ENCODE measurements around the gene P3H4.

P3H4 gene

DNA sequence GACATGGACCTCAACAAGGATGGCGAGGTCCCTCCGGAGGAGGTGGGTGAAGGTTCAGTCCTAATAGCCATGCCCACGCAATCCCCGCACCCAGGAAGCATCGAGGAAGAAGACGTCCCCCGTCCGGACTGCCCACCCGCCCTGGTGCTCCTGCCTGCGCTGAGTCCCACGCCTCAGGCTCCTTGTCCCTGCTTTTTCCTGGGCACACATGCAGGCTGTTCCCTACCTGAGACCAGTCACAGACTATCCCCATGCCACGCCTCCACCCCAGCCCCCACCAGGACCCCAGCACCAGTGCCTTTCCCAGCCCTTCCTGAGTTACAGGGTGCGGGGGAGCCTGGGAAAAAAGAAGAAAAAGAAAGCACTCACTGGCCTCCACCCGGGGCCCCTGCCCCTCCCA, 10.0 kb upstream of the P3H4 start:
- DNase-seq, result no peak

GRCh38 chr17:41818024-41818423, 6.3 kb upstream of the P3H4 start:
- no peak for DNase-seq

DNA sequence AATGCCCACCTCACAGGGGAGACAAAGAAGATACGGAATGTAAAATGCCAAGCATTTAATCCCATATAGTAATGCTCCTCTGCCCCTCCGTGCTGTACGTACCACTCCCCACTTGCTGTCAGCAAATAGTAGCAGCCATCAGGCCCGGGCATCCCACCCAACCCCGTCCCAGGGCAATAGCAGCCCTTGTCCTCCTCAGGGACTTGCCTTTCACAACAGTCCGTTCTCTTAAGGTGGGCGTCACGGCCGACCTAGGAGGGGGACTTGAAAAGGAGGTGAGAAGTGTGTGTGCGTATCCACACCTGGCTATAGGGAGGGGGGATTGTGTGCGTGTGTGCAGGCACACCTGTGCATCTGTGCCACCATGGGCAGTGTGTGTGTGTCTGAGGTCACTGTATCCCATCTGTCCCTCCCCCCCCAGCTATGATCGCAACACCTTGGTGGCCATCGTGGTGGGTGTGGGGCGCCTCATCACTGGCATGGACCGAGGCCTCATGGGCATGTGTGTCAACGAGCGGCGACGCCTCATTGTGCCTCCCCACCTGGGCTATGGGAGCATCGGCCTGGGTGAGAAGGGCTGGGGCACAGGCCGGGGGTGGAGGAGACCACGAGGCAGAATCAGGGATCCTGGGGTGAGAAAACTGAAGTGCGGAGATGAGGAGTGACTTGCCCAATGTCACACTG, 5.0 kb upstream of the P3H4 start:
- DNase-seq, result no peak

GRCh38 chr17:41814195-41814594, 2.4 kb upstream of the P3H4 start:
- DNase-seq, result no peak

DNA sequence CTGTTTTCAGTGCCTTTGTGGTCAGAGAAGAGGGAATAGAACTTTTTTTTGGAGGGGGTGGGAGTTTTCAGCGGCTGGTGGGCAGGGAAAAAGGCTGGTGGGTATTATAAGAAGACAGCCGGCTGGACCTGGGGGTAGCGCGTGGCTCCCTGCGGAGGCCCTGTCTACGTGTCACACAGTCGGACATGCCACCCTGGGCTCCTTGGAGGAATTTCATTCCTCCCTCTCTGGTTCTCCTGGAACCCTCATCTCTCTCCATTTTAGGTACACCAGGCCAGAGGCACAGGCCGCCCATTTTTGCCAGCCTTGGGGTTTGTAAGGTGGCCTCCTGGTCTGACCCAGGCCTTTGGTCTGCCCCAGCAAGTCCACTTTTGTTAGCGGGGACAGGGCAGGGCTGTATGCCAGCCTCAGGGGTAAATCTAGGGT, 2.0 kb upstream of the P3H4 start:
- DNase-seq, result no peak

GRCh38 chr17:41813152-41813680, 1.5 kb upstream of the P3H4 start:
- no peak for DNase-seq

GRCh38 chr17:41812381-41813151, 817 bp upstream of the P3H4 start, which contains the start of gene FKBP10:
FKBP10 (plus strand) TSS chr17:41813004; CDS start chr17:41813035, 31 bp downstream.
- peak; percentile 43 for DNase-seq

DNA sequence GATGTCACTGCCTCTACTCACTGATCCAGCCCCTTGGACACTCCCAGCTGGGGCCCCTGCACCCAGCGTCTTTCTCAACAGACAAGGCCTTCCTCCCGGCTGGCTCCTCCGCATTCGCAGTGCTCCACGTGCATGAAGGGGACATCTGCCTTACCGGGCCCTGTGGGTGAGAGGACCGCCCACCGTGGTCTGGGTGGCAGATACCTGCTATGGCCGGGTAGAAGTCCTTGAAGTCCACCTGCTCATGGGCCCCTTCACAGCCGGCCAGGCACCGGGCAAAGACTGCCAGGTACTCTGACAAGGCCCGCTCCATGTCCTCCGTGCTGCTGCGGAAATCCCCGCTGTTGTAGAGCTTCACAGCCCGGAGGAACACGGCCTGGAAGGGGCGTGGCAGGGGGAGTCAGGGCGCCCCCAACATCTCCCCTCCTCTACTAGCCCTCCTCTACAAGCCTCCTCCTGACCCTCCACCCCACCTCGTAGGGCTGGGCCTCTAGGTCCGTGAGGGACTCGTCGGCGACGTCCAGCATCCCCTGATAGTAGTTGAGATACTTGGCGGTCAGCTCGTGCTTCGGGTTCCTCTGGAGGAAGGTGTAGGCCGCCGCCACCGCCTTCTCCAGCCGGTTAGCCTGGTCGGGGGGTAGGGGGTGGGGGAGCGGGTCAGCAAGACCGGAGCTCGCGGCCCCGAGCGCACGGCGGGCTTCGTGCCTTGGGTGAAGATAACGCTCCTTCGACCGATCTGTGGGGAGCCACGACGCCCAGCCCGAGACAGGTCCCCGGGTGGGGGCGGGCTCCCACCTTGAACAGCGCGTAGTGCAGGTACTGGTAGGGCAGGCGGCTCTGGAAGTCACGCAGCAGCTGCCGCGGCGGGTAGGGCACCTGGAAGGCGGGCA, 845 bp downstream of the P3H4 start:
- no peak for DNase-seq

DNA sequence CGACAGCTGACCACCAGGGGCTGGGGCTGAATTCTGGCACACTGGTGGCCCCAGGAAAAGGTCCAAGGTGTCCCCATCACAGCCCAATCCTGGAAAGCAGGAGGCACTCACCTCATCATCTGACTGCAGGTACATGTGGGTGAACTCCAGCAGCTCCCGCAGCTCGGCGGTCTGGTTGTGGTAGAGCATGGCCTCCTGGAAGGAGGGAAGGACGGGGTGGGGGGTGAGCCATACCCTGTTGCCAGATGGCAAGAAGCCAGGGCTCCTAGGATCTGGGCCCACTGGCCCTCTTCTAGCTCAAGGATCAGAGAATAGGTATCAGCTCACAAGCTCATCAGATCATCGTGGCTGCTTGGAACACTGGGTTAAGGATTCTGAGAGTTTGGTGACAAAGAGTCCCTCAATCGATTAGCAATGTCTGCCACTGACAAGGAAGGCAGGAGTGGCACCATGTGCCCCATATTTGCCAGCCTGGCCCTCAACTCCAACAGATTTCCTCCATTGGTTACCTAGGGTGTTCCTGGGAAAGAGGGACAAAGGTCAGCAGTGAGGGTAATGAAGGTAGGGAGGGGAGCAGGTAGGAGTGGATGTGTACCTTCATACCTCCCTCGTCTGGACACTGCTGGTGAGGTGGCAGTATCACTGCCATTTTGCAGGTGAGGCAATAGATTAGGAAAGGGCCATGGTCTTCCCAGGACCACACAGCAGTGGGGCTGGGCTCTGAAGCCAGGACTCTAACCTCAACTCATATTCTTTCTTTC, 4.9 kb downstream of the P3H4 start:
- no peak for DNase-seq

DNA sequence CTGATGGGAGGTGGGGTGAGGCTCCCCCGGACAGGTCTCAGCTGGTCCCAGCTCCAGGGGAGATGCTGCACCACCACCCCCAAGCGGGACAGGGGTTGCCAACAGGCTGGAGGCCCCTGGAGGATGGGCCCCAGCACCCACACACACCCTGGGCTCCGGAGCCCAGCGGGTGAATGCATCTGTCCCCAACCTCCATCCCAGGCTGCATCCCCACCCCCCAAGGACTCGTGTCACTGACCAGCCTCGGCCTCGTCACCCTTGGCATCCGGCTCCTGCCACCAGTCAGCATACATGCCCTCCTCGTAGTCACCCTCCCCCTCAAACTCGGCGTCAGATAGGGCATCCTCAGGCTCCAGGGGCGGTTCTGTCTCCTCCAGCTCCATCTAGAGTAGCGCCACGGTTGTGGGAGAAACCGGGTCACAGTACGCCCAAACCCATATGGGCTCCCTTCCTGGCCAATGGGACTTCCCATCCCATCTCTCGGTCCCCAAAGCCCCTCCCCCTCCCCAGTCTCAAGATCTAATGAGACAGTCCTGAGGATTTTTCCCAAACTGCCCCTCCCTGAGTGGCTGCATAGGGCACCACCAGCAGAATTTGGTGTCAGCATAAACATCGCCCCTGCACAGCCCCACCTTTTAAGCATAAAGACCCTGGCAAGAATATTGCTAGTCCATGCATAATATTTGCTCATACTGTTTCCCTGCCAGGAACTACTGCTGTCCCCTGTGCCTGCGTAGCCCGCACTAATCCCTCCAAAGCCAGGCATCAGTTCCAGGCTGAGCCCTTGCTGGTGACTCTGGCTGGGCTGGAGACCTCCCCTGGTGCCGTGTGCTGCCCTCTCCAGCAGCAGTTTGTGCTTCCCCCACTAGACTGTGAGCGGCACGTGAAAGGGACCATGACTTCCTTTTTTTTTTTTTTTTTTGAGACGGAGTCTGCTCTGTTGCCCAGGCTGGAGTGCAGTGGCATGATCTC, 8.4 kb downstream of the P3H4 start:
- peak; percentile 64 for DNase-seq

DNA sequence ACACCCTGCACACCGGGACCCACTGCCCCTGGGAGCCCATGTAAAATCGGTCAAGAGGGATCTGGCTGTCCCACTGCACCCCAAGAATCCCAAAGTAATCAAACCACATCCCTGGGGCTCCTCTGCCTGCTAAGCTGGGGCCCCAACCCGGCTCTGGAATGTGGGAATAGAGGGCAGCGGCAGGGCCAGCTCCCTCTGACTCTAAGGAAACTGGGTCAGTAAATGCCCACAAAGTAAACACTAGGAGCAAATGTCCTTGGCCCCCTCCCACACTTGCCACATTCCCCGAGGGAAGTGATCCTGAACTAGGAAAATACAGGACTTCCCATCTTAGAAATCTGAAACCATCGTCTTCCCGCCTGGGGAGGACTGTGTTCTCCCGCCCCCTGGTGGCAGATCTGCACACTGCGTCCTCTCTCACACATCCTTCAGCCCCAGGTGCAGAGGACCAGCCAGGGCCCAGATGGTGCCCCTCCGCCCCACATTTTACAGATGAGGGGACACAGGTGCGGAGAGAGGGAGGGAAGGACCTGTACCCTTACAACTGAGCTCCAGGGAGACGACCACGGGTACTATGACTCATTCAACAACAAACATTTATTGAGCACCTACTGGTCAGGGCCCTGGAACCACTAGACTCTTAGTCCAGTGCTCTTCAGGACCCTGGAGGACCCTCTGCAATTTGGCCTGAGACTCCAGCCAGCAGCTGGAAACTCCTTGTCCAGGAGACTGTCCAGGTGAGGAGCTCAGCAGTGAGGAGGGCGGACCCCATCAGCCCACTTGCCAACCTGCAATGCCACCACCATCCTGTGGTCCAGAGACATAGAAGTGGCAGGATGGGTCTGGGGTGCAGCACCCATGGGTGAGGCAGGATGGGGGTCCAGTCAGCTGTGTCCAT, 10.1 kb downstream of the P3H4 start:
- peak; percentile 83 for DNase-seq

GRCh38 chr17:41800601-41801373, 11.0 kb downstream of the P3H4 start:
- DNase-seq, result no peak

DNA sequence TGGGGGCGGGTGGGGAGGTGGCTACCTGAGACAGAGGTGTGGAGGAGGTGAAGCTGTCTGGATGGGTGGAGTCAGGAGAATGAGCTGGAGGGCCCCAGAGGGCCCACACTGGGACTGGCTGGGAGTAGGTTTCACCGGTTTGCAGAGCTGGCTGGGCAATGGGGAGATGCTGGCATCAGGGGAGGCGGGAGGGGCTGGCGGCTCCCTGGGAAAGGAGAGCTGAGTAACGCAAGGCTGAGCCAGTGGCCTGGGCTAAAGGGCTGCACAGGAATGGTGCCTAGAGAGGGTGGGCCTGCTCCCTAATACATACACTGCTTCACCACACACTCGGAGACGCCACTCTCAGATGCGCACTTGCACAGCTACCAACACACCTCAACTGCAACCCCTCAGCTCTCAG, 12.4 kb downstream of the P3H4 start:
- DNase-seq, result no peak

DNA sequence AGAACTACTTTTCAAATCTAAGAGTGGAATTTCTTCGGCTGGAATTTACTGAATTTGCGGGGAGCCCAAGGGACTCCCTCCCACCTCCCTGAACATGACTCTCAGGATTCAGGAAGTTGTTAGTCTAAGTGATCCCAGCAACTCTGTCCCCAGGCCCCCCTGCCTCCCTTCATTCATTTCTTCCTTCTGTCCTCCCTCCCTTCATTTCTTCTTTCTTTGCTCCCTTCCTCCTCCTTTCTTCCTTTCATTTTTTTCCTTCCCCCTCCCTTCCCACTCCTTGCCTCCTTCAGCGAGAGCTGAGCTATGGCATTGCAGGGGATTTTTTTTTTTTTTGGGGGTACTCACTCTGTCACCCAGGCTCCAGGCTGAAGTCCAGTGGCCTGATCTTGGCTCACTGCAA, 14.4 kb downstream of the P3H4 start:
- DNase-seq, result no peak

- no peak for DNase-seq
Observed at GRCh38 chr17:41796121-41796895, 15.4 kb downstream of the P3H4 start.

GRCh38 chr17:41794540-41794975, 17.2 kb downstream of the P3H4 start:
- no peak for DNase-seq

DNA sequence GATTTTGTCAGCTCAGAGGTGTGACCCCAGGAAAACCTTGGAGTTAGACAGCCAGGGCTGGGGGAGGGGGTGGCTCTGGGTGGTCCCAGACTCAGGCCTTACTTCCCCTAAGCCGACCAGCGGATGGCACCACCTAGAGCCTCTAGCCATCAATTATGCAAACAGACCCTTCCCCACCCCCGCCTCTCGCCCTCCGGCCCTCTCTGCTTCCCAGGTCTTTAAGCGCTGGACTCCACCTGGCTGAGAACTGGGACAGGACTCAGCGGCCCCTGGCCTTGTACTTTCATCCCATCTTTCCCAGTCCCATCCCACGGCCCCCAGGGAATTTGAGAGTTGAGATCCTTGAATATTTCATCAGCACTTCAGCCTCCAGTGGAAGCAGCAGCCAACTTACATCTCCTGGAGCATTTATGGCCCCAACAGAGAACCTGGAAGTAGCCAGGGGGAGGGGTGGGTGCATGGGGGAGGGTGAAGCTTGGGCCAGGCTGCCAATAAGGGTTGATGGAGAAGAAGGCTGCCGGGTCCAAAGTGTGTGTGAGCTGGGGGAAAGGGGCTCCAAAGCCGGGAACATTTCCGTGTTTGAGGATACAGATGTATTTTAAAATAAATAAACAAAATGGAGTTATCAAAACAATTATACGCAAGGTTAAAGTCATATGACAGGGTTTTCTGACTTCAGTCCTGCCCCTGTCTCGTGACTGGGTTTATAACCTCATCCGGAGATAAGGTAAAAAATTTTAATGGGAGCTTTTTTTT, 17.8 kb downstream of the P3H4 start:
- no peak for DNase-seq
